ENCODE data around the gene GOLM1. TPM values are rescaled to one million over a fixed set of nuclear protein-coding genes. Genes with fewer than 3 reads are reported as not detected.

GOLM1 gene
- total RNA-seq, 3 donors from 2014 or later (not counting 1 experiment from before 2014, with no cell fraction given) = 12.9 to 24.4 (median 20.2) TPM

DNA sequence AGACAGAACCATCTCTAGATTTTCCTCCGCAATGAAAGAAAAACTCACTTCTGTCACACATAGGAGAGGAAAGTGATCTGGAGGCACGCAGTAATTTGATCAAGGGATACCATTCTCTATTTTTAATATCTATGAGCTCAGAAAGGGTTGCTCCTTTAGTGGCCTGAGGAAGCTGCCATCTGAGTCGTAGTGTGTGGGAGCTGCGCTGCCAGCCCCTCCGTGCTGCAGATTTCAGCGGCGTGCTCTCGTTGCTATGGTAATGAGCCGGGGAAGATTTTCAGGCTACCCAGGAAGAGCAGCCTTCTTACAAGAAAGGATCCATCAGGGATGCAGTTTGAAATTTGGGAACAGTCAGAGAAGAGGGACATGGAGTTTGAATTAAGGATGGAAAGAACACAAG, 17.1 kb upstream of the GOLM1 start:
- no peak for DNase-seq
- H3K9me3 Mint-ChIP-seq = no peaks in the 10 kb centered on the region
- TF ChIP-seq, protein P1, sequence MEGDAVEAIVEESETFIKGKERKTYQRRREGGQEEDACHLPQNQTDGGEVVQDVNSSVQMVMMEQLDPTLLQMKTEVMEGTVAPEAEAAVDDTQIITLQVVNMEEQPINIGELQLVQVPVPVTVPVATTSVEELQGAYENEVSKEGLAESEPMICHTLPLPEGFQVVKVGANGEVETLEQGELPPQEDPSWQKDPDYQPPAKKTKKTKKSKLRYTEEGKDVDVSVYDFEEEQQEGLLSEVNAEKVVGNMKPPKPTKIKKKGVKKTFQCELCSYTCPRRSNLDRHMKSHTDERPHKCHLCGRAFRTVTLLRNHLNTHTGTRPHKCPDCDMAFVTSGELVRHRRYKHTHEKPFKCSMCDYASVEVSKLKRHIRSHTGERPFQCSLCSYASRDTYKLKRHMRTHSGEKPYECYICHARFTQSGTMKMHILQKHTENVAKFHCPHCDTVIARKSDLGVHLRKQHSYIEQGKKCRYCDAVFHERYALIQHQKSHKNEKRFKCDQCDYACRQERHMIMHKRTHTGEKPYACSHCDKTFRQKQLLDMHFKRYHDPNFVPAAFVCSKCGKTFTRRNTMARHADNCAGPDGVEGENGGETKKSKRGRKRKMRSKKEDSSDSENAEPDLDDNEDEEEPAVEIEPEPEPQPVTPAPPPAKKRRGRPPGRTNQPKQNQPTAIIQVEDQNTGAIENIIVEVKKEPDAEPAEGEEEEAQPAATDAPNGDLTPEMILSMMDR (IDR thresholded peaks at IDR 0.05) = no peak
- Histone ChIP-seq H3K9me3 (ENCODE audit: control insufficient read depth, insufficient read depth, low read length) (no peaks in the 10 kb centered on the region), H3K4me3 (ENCODE audit: low read length) (no peak overlapping the region), H3K27me3 (ENCODE audit: control insufficient read depth, insufficient read depth, low read length) (no peaks in the 10 kb centered on the region), H3K36me3 (ENCODE audit: control insufficient read depth, insufficient read depth, low read length) (no peaks in the 10 kb centered on the region), H3K27ac (ENCODE audit: low read length) (no peak overlapping the region), H3K4me1 (ENCODE audit: control insufficient read depth, insufficient read depth, low read length) (no peaks in the 10 kb centered on the region)
- intact Hi-C loops (cut with micrococcal nuclease) = no loop called here
- H3K27ac Mint-ChIP-seq = no peak overlapping the region
- no peaks in the 10 kb centered on the region for H3K4me1 Mint-ChIP-seq
- no peak for ATAC-seq
- H3K36me3 Mint-ChIP-seq = no peaks in the 10 kb centered on the region
- H3K4me3 Mint-ChIP-seq = no peak overlapping the region
- H3K27me3 Mint-ChIP-seq (ENCODE audit: low read depth in 2 of 2) = peaks cover 8 to 9% of the 10 kb centered on the region in 2 donors
- WGBS (ENCODE audit: insufficient coverage) = 95% methylated on average over 7 of the region's 9 CpGs

DNA sequence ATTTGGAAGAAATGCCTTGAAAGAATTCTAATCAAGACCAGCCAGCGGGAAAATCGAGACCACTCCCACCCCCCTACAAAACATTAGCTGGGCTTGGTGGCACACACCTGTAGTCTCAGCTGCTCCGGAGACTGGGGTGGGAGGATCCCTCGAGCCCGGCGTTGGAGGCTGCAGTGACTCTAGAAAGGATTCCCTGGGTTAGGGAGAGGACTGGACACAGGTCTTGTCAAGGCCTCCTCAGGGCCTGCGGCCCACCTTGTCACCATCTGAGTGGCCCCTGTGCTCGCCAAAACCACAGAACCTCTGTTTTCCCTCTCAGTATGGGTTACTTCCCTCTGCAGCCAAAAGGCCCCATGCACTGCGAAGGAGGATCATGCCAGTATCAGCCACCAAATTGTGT, 16.5 kb upstream of the GOLM1 start:
- no peaks in the 10 kb centered on the region for H3K4me1 ChIP-seq (ENCODE audit: control insufficient read depth, insufficient read depth, low read length)
- no peak overlapping the region for H3K27ac Mint-ChIP-seq
- no peaks in the 10 kb centered on the region for H3K9me3 Mint-ChIP-seq
- H3K36me3 ChIP-seq (ENCODE audit: control insufficient read depth, insufficient read depth, low read length) = no peaks in the 10 kb centered on the region
- no peak overlapping the region for H3K27ac ChIP-seq (ENCODE audit: low read length)
- ATAC-seq (no peak), DNase-seq (no peak)
- H3K27me3 Mint-ChIP-seq (ENCODE audit: low read depth in 2 of 2) = peaks cover 8 to 9% of the 10 kb centered on the region in 2 donors
- H3K4me1 Mint-ChIP-seq = no peaks in the 10 kb centered on the region
- no peaks in the 10 kb centered on the region for H3K27me3 ChIP-seq (ENCODE audit: control insufficient read depth, insufficient read depth, low read length)
- intact Hi-C loops (cut with micrococcal nuclease) = no loop called here
- 80% methylated on average over 7 of the region's 9 CpGs for WGBS (ENCODE audit: insufficient coverage)
- TF ChIP-seq, protein P1 (IDR thresholded peaks at IDR 0.05) = no peak
- no peak overlapping the region for H3K4me3 Mint-ChIP-seq
- H3K9me3 ChIP-seq (ENCODE audit: control insufficient read depth, insufficient read depth, low read length) = no peaks in the 10 kb centered on the region
- no peaks in the 10 kb centered on the region for H3K36me3 Mint-ChIP-seq
- H3K4me3 ChIP-seq (ENCODE audit: low read length) = no peak overlapping the region

- Histone ChIP-seq H3K9me3 (ENCODE audit: control insufficient read depth, insufficient read depth, low read length) (no peaks in the 10 kb centered on the region), H3K4me3 (ENCODE audit: low read length) (no peak overlapping the region), H3K27me3 (ENCODE audit: control insufficient read depth, insufficient read depth, low read length) (no peaks in the 10 kb centered on the region), H3K4me1 (ENCODE audit: control insufficient read depth, insufficient read depth, low read length) (no peaks in the 10 kb centered on the region), H3K36me3 (ENCODE audit: control insufficient read depth, insufficient read depth, low read length) (no peaks in the 10 kb centered on the region), H3K27ac (ENCODE audit: low read length) (no peak overlapping the region)
- no peak for DNase-seq
- TF ChIP-seq, protein P1 (IDR thresholded peaks at IDR 0.05) = no peak
- 78% methylated on average over 5 of the region's 5 CpGs for WGBS (ENCODE audit: insufficient coverage)
- H3K9me3 Mint-ChIP-seq = peaks cover 0 to under 1% of the 10 kb centered on the region in 2 donors
- peaks cover 0 to 9% of the 10 kb centered on the region in 2 donors for H3K27me3 Mint-ChIP-seq (ENCODE audit: low read depth in 2 of 2)
- no peak overlapping the region for H3K4me3 Mint-ChIP-seq
- H3K36me3 Mint-ChIP-seq = no peaks in the 10 kb centered on the region
- ATAC-seq = no peak
- no peak overlapping the region for H3K27ac Mint-ChIP-seq
- intact Hi-C loops (cut with micrococcal nuclease) = no loop called here
- H3K4me1 Mint-ChIP-seq = peaks cover 2% of the 10 kb centered on the region in 2 donors
Observed at GRCh38 chr9:86112057-86112456, 12.7 kb upstream of the GOLM1 start.

DNA sequence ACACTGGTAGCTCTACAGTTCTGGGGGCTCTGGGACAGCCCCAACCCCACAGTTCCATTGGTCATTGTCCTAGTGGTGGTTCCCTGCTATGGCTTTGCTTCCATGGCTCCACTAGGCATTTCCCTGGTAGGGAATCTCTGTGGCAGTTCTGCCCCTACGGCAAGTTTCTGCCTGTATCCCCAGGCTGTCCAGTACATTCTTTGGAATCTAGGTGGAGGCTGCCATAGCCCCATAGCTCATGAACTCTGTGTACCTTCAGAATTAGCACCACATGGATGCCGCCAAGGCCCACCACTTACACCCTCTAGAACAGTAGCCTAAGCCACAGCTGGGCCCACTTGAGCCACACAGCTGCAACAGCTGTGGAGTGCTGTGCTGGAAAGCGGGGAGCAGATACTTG, 3.3 kb upstream of the GOLM1 start:
- no peaks in the 10 kb centered on the region for H3K36me3 ChIP-seq (ENCODE audit: control insufficient read depth, insufficient read depth, low read length)
- no peak overlapping the region for H3K4me3 ChIP-seq (ENCODE audit: low read length)
- Mint-ChIP-seq H3K4me3 (no peak overlapping the region), H3K36me3 (no peaks in the 10 kb centered on the region), H3K4me1 (peaks cover 20 to 22% of the 10 kb centered on the region in 2 donors), H3K27me3 (ENCODE audit: low read depth in 2 of 2) (peaks cover 6 to 16% of the 10 kb centered on the region in 2 donors), H3K9me3 (peaks cover 0 to 3% of the 10 kb centered on the region in 2 donors), H3K27ac (no peak overlapping the region)
- ATAC-seq = no peak
- WGBS (ENCODE audit: insufficient coverage) = 97% methylated on average over 3 of the region's 3 CpGs
- no peak for DNase-seq
- H3K27ac ChIP-seq (ENCODE audit: low read length) = no peak overlapping the region
- no peaks in the 10 kb centered on the region for H3K9me3 ChIP-seq (ENCODE audit: control insufficient read depth, insufficient read depth, low read length)
- H3K4me1 ChIP-seq (ENCODE audit: control insufficient read depth, insufficient read depth, low read length) = peaks cover 11% of the 10 kb centered on the region
- H3K27me3 ChIP-seq (ENCODE audit: control insufficient read depth, insufficient read depth, low read length) = peaks cover 5% of the 10 kb centered on the region
- intact Hi-C loops (cut with micrococcal nuclease) = no loop called here
- TF ChIP-seq, protein P1 (IDR thresholded peaks at IDR 0.05) = no peak
